Measurements from ENCODE around the gene ANKMY1.

Gene ANKMY1

GRCh38 chr2:240459401-240460252, 98.2 kb downstream of the ANKMY1 start:
- DNase-seq (ENCODE audit: low read depth): no peak

- DNase-seq (ENCODE audit: low read depth): no peak
Measured at GRCh38 chr2:240458900-240459391, 98.8 kb downstream of the ANKMY1 start.

- DNase-seq (ENCODE audit: low read depth): no peak
Measured at GRCh38 chr2:240458044-240458899, 99.5 kb downstream of the ANKMY1 start.

GRCh38 chr2:240457223-240458043, 100.4 kb downstream of the ANKMY1 start:
- DNase-seq (ENCODE audit: low read depth): no peak

GRCh38 chr2:240456447-240457222, 101.2 kb downstream of the ANKMY1 start:
- DNase-seq (ENCODE audit: low read depth): no peak

- DNase-seq (ENCODE audit: low read depth): no peak
Measured at GRCh38 chr2:240455647-240456446, 101.9 kb downstream of the ANKMY1 start.

- no peak for DNase-seq (ENCODE audit: low read depth)
Measured at GRCh38 chr2:240455272-240455646, 102.5 kb downstream of the ANKMY1 start.

- no peak for DNase-seq (ENCODE audit: low read depth)
Measured at GRCh38 chr2:240454106-240454901, 103.5 kb downstream of the ANKMY1 start.

GRCh38 chr2:240453461-240454105, 104.2 kb downstream of the ANKMY1 start:
- no peak for DNase-seq (ENCODE audit: low read depth)

- DNase-seq (ENCODE audit: low read depth): no peak
Measured at GRCh38 chr2:240452462-240453256, 105.1 kb downstream of the ANKMY1 start.

GRCh38 chr2:240451791-240452461, 105.9 kb downstream of the ANKMY1 start:
- DNase-seq (ENCODE audit: low read depth): no peak

GRCh38 chr2:240451108-240451611, 106.6 kb downstream of the ANKMY1 start:
- DNase-seq (ENCODE audit: low read depth): no peak

- no peak for DNase-seq (ENCODE audit: low read depth)
Measured at GRCh38 chr2:240450532-240451107, 107.2 kb downstream of the ANKMY1 start.

- DNase-seq (ENCODE audit: low read depth): no peak
Measured at GRCh38 chr2:240449764-240450531, 107.8 kb downstream of the ANKMY1 start.

GRCh38 chr2:240448387-240449274, 109.2 kb downstream of the ANKMY1 start:
- no peak for DNase-seq (ENCODE audit: low read depth)

Measured in stimulated activated CD8-positive, alpha-beta memory T cell treated with anti-CD3 and anti-CD28 coated beads, Interleukin-7, amount 100 ng/mL, for 24 hours (primary cell).